WTC11 (cell line): ENCODE data around the gene RCAN3. TPM values are rescaled to one million over a fixed set of nuclear protein-coding genes. Genes with fewer than 3 reads are reported as not detected.

Experiments
- ATAC-seq: fragments of 200-7000 bp; cut with Tn5 transposase; 2 replicates; pipeline ENCODE4 v1.10.0; 2021; ENCODE audit warnings: mild to moderate bottlenecking, moderate library complexity
- CTCF ChIA-PET: fragments of 300-600 bp; sonication (Branson Sonifier 250); formaldehyde crosslinking; loops from one replicate; lab custom pipeline; 2021; ENCODE audit warnings: antibody characterized with exemption; lab: Charles Lee
- POLR2A ChIA-PET: fragments of 350-600 bp; sonication (Branson Sonifier 250); formaldehyde crosslinking; loops from one replicate; lab custom pipeline; 2021; ENCODE audit warnings: antibody characterized with exemption; lab: Charles Lee
- DNase-seq: peaks from one replicate; pipeline ENCODE4 v3.0.0; 2021; ENCODE audit warnings: low spot score
- H3K27ac Mint-ChIP-seq: 2 replicates; pipeline ENCODE4 v1.8.0; 2021; ENCODE audit warnings: mixed read lengths
- H3K27me3 Mint-ChIP-seq: 2 replicates; pipeline ENCODE4 v1.8.0; 2021; ENCODE audit warnings: low read depth, mild to moderate bottlenecking, moderate library complexity, mixed read lengths
- H3K36me3 Mint-ChIP-seq: 2 replicates; pipeline ENCODE4 v1.8.0; 2021; ENCODE audit warnings: mixed read lengths
- H3K4me1 Mint-ChIP-seq: 2 replicates; pipeline ENCODE4 v1.8.0; 2022; ENCODE audit warnings: mixed read lengths
- H3K4me3 Mint-ChIP-seq: 2 replicates; pipeline ENCODE4 v1.8.0; 2021; ENCODE audit warnings: mild to moderate bottlenecking, moderate library complexity, mixed read lengths
- H3K9me3 Mint-ChIP-seq: 2 replicates; pipeline ENCODE4 v1.8.0; 2021; ENCODE audit warnings: mixed read lengths
- CBFB ChIP-seq: sonication (generic); formaldehyde crosslinking; IDR thresholded peaks from 2 replicates; pipeline ENCODE4 v1.8.1; 2022; ENCODE audit warnings: mild to moderate bottlenecking, low read depth, missing genetic modification reagents
- CREB1 ChIP-seq: sonication (generic); formaldehyde crosslinking; IDR thresholded peaks from 2 replicates; pipeline ENCODE4 v1.8.0; 2023; ENCODE audit warnings: mild to moderate bottlenecking, missing genetic modification reagents
- EMX1 ChIP-seq: fragments of 250-450 bp; sonication (Bioruptor Pico); IDR thresholded peaks from 2 replicates; pipeline ENCODE4 v1.8.0; 2021; ENCODE audit warnings: mild to moderate bottlenecking
- FOXK1 ChIP-seq: sonication (generic); formaldehyde crosslinking; IDR thresholded peaks from 2 replicates; pipeline ENCODE4 v1.8.0; 2022; ENCODE audit warnings: mild to moderate bottlenecking, moderate library complexity, missing genetic modification reagents
- FOXP1 ChIP-seq: sonication (generic); formaldehyde crosslinking; IDR thresholded peaks from 2 replicates; pipeline ENCODE4 v1.8.0; 2022; ENCODE audit warnings: missing genetic modification reagents, mild to moderate bottlenecking, moderate library complexity, borderline replicate concordance
- GTF2I ChIP-seq: fragments of 250-450 bp; sonication (Bioruptor Pico); conservative IDR thresholded peaks from 2 replicates; pipeline ENCODE4 v1.4.0; 2021; ENCODE audit warnings: mild to moderate bottlenecking
- ZNF219 ChIP-seq: sonication (generic); formaldehyde crosslinking; IDR thresholded peaks from 2 replicates; pipeline ENCODE4 v1.8.0; 2023; ENCODE audit warnings: missing genetic modification reagents, mild to moderate bottlenecking, borderline replicate concordance
- ZNF317 ChIP-seq: sonication (generic); formaldehyde crosslinking; IDR thresholded peaks from 2 replicates; pipeline ENCODE4 v1.8.1; 2023; ENCODE audit warnings: low read depth, mild to moderate bottlenecking, moderate library complexity, missing genetic modification reagents, borderline replicate concordance
- ZNF396 ChIP-seq: fragments of 250-450 bp; sonication (Bioruptor Pico); IDR thresholded peaks from 2 replicates; pipeline ENCODE4 v1.8.0; 2021; ENCODE audit warnings: mild to moderate bottlenecking, moderate library complexity, borderline replicate concordance
- ZNF423 ChIP-seq: fragments of 250-450 bp; sonication (Bioruptor Pico); IDR thresholded peaks from 2 replicates; pipeline ENCODE4 v2.1.2; 2022; ENCODE audit warnings: mild to moderate bottlenecking, moderate library complexity
- total RNA-seq: library from RNA; stranded (reverse); gene quantifications from 3 replicates; pipeline ENCODE4 v1.2.3, GENCODE V29; 2021
- TF ChIP-seq, protein P1 (sequence below): sonication (generic); formaldehyde crosslinking; conservative IDR thresholded peaks from 2 replicates; pipeline ENCODE4 v1.8.1; 2023; ENCODE audit warnings: mild to moderate bottlenecking, low read depth, missing genetic modification reagents, moderate library complexity
- TF ChIP-seq, protein P2 (sequence below): sonication (generic); formaldehyde crosslinking; IDR thresholded peaks from 2 replicates; pipeline ENCODE4 v1.8.1; 2023; ENCODE audit warnings: mild to moderate bottlenecking, missing genetic modification reagents
- TF ChIP-seq, protein P3 (sequence below): sonication (generic); formaldehyde crosslinking; IDR thresholded peaks from 2 replicates; pipeline ENCODE4 v1.8.0; 2023; ENCODE audit warnings: missing genetic modification reagents
- TF ChIP-seq, protein P4 (sequence below): fragments of 250-450 bp; sonication (Bioruptor Pico); IDR thresholded peaks from 2 replicates; pipeline ENCODE4 v1.9.0; 2021; ENCODE audit warnings: mild to moderate bottlenecking
- TF ChIP-seq, protein P5 (sequence below): sonication (generic); formaldehyde crosslinking; IDR thresholded peaks from 2 replicates; pipeline ENCODE4 v1.8.1; 2022; ENCODE audit warnings: low read depth, missing genetic modification reagents, borderline replicate concordance

Gene RCAN3
- total RNA-seq, 1 experiment from 2014 or later = 23.3 TPM

DNA sequence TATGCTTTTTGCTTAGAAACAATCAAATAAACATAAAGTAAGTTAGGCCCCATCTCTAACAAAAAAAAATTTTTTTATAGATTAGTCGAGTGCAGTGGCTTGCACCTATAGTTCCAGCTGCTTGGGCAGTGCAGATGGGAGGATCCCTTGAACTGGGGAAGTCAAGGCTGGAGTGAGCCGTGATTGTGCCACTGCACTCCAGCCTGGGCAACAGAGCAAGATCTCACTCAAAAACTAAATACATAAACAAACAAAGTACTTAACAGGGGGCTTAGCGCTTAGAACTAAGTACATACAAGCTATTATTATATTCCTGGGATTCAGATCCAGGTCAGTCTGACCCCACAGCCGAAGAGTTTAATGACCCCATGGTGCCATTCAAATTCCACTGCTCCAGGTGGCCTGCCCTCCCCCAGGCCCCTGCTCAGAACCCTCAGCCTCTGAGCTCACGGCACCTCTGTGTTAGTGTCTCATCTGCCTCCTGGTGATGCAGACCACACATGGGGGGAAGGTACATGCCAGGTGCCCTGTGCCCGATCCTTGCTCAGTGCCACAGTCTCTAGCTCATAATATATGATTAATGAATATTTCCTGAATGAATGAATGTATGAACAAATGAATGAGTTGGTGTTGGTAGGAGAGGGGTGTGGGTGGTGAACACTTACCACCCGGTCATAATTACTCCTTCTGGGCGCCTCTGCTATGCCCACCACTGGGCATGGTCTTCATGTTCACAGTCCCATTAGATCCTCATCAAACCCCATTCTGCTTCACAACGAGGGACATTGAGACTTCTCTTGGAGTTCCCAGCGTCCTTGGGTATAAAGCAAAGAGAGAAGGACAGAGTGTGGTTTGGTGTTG lies 67.9 kb downstream of the RCAN3 start:
- ATAC-seq (no peak), DNase-seq (no peak)
- ChIA-PET POLR2A (no interaction called here), CTCF (interaction anchor here (0.7 to 3.6 kb wide), 2 partner anchors 11 to 17 kb away, joined by 3 to 20 read pairs; no protein-coding TSS in a partner anchor)
- Mint-ChIP-seq H3K36me3 (no peaks in the 10 kb centered on the region), H3K27me3 (no peaks in the 10 kb centered on the region), H3K9me3 (peaks cover 5% of the 10 kb centered on the region), H3K4me1 (peaks cover 25% of the 10 kb centered on the region), H3K27ac (no peak overlapping the region)
- peak; percentile 42 for TF ChIP-seq ZNF423 (CRISPR knock-in tag)
- TF ChIP-seq ZNF317 (CRISPR knock-in tag) = no peak
- TF ChIP-seq, all 79 proteins: peak for 1
- no peak overlapping the region for H3K4me3 Mint-ChIP-seq

DNA sequence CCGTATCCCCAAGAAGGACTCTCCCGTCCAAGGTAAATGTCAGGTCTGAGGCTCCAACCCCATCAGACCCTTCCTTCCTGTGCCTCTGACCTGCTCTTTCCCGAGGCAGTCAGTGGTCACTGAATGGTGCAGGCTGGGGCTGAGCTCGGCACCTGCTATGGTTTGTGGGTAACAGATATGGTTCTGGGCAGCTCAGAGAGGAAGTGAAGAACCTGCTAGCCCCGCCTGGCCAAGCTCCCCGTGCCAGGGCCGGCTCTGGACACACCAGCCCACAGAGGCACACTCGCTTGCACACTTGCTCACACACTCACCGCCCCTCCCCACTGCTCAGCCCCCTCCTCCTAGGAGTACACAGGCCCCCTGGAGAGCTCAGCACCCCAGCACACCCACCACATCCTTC lies 69.7 kb downstream of the RCAN3 start:
- ChIA-PET POLR2A (no interaction called here), CTCF (interaction anchor here (0.9 to 1.4 kb wide), 2 partner anchors 15 to 30 kb away, joined by 4 to 10 read pairs; no protein-coding TSS in a partner anchor)
- TF ChIP-seq, protein P1, sequence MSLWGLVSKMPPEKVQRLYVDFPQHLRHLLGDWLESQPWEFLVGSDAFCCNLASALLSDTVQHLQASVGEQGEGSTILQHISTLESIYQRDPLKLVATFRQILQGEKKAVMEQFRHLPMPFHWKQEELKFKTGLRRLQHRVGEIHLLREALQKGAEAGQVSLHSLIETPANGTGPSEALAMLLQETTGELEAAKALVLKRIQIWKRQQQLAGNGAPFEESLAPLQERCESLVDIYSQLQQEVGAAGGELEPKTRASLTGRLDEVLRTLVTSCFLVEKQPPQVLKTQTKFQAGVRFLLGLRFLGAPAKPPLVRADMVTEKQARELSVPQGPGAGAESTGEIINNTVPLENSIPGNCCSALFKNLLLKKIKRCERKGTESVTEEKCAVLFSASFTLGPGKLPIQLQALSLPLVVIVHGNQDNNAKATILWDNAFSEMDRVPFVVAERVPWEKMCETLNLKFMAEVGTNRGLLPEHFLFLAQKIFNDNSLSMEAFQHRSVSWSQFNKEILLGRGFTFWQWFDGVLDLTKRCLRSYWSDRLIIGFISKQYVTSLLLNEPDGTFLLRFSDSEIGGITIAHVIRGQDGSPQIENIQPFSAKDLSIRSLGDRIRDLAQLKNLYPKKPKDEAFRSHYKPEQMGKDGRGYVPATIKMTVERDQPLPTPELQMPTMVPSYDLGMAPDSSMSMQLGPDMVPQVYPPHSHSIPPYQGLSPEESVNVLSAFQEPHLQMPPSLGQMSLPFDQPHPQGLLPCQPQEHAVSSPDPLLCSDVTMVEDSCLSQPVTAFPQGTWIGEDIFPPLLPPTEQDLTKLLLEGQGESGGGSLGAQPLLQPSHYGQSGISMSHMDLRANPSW (CRISPR knock-in tag) = no peak
- no peak for TF ChIP-seq GTF2I (CRISPR knock-in tag)
- TF ChIP-seq, protein P2, sequence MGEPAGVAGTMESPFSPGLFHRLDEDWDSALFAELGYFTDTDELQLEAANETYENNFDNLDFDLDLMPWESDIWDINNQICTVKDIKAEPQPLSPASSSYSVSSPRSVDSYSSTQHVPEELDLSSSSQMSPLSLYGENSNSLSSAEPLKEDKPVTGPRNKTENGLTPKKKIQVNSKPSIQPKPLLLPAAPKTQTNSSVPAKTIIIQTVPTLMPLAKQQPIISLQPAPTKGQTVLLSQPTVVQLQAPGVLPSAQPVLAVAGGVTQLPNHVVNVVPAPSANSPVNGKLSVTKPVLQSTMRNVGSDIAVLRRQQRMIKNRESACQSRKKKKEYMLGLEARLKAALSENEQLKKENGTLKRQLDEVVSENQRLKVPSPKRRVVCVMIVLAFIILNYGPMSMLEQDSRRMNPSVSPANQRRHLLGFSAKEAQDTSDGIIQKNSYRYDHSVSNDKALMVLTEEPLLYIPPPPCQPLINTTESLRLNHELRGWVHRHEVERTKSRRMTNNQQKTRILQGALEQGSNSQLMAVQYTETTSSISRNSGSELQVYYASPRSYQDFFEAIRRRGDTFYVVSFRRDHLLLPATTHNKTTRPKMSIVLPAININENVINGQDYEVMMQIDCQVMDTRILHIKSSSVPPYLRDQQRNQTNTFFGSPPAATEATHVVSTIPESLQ (CRISPR knock-in tag) = no peak
- no peak for TF ChIP-seq EMX1 (CRISPR knock-in tag)
- DNase-seq (no peak), ATAC-seq (no peak)
- H3K27me3 Mint-ChIP-seq = no peaks in the 10 kb centered on the region
- no peak overlapping the region for H3K27ac Mint-ChIP-seq
- peaks cover 9% of the 10 kb centered on the region for H3K4me1 Mint-ChIP-seq
- H3K9me3 Mint-ChIP-seq = no peaks in the 10 kb centered on the region
- no peaks in the 10 kb centered on the region for H3K36me3 Mint-ChIP-seq
- H3K4me3 Mint-ChIP-seq = no peak overlapping the region

DNA sequence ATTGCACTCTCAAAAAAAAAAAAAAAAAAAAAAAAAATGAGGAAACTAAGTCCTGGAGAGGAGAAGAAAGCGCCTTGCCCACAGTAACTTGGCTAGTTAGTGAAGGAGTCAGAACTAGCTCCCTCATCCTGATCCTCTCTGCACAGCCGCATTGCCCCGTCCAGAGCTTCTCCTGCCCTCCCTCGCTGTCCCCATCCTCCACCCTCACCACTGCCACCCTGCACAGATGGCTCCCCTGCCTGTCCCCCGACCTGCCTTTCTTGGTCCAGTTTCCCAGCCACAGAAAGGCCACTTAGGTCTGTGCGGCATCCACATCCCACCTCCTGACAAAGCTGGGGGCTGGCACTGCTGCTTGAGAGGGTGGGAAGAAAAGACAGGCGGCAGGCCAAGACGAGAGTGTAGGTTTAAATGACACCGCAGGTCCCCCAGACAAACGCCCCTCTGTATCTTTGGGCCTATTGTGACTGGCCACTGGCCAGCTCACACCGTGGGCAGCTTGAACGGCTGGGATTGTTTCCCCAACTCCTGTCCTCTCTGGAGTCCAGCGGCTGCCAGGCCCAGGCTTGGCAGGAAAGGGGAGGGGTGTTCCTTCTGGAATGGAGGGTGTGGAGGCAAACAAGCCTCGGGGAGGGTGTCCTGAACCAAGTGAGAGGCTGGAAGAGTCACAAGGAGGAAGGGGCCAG lies 73.4 kb downstream of the RCAN3 start:
- Mint-ChIP-seq H3K4me3 (no peak overlapping the region), H3K27ac (peak overlapping the region; percentile 68; the same call in 1 of the 2 replicates), H3K4me1 (no peaks in the 10 kb centered on the region), H3K36me3 (no peaks in the 10 kb centered on the region), H3K27me3 (no peaks in the 10 kb centered on the region), H3K9me3 (no peaks in the 10 kb centered on the region)
- ATAC-seq = no peak
- CTCF ChIA-PET = interaction anchor here (3.7 kb wide), 1 partner anchor 11 kb away, joined by 26 read pairs; no protein-coding TSS in a partner anchor
- POLR2A ChIA-PET = interaction anchor here (0.6 to 0.7 kb wide), 2 partner anchors 7 to 17 kb away, joined by 3 to 8 read pairs; no protein-coding TSS in a partner anchor
- TF ChIP-seq CREB1 (CRISPR knock-in tag) = no peak
- no peak for DNase-seq

DNA sequence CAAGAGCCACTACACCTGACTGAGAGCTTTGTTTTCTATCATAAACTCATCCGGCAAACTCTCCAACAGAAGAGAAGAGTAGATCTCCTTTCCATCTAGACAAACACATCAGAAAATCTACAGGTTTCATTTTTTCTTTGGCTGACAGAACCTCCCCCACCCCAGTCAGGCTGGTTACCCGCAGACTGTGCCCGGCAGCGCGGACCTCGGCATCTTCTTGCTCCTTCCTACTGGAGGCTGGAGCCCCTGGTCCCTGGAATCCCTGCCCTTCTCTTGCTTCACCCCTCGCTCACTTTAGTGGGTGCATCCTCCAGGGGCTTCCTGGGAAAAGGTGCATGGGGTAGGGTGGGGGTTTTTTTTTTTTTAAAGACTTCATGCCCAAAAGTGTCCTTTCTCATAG lies 76.2 kb downstream of the RCAN3 start:
- H3K27ac Mint-ChIP-seq = no peak overlapping the region
- H3K4me3 Mint-ChIP-seq = no peak overlapping the region
- CTCF ChIA-PET = interaction anchor here (1.4 to 2.0 kb wide), 3 partner anchors 8 to 37 kb away, joined by 5 to 18 read pairs (median 7); no protein-coding TSS in a partner anchor
- H3K4me1 Mint-ChIP-seq = no peaks in the 10 kb centered on the region
- H3K36me3 Mint-ChIP-seq = 0 out of 2 replicates have a peak, but pooled peaks cover 2% of the 10 kb centered on the region
- H3K27me3 Mint-ChIP-seq = no peaks in the 10 kb centered on the region
- peaks cover 10% of the 10 kb centered on the region for H3K9me3 Mint-ChIP-seq
- POLR2A ChIA-PET = no interaction called here
- DNase-seq (no peak), ATAC-seq (no peak)
- TF ChIP-seq ZNF219 (CRISPR knock-in tag) (no peak), FOXK1 (CRISPR knock-in tag) (no peak), CBFB (CRISPR knock-in tag) (no peak), FOXP1 (CRISPR knock-in tag) (no peak), ZNF396 (CRISPR knock-in tag) (no peak)
- TF ChIP-seq, protein P3, sequence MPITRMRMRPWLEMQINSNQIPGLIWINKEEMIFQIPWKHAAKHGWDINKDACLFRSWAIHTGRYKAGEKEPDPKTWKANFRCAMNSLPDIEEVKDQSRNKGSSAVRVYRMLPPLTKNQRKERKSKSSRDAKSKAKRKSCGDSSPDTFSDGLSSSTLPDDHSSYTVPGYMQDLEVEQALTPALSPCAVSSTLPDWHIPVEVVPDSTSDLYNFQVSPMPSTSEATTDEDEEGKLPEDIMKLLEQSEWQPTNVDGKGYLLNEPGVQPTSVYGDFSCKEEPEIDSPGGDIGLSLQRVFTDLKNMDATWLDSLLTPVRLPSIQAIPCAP = no peak
- TF ChIP-seq, protein P4, sequence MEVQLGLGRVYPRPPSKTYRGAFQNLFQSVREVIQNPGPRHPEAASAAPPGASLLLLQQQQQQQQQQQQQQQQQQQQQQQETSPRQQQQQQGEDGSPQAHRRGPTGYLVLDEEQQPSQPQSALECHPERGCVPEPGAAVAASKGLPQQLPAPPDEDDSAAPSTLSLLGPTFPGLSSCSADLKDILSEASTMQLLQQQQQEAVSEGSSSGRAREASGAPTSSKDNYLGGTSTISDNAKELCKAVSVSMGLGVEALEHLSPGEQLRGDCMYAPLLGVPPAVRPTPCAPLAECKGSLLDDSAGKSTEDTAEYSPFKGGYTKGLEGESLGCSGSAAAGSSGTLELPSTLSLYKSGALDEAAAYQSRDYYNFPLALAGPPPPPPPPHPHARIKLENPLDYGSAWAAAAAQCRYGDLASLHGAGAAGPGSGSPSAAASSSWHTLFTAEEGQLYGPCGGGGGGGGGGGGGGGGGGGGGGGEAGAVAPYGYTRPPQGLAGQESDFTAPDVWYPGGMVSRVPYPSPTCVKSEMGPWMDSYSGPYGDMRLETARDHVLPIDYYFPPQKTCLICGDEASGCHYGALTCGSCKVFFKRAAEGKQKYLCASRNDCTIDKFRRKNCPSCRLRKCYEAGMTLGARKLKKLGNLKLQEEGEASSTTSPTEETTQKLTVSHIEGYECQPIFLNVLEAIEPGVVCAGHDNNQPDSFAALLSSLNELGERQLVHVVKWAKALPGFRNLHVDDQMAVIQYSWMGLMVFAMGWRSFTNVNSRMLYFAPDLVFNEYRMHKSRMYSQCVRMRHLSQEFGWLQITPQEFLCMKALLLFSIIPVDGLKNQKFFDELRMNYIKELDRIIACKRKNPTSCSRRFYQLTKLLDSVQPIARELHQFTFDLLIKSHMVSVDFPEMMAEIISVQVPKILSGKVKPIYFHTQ (CRISPR knock-in tag) = no peak
- TF ChIP-seq, protein P5, sequence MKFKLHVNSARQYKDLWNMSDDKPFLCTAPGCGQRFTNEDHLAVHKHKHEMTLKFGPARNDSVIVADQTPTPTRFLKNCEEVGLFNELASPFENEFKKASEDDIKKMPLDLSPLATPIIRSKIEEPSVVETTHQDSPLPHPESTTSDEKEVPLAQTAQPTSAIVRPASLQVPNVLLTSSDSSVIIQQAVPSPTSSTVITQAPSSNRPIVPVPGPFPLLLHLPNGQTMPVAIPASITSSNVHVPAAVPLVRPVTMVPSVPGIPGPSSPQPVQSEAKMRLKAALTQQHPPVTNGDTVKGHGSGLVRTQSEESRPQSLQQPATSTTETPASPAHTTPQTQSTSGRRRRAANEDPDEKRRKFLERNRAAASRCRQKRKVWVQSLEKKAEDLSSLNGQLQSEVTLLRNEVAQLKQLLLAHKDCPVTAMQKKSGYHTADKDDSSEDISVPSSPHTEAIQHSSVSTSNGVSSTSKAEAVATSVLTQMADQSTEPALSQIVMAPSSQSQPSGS (CRISPR knock-in tag) = no peak
